Stimulated activated CD4-positive, alpha-beta T cell treated with anti-CD3 and anti-CD28 coated beads, Interleukin-4, amount 100 ng/mL, for 48 hours (primary cell): Measurements from ENCODE around the gene BAIAP2.
"Not testable (repeated sequence)": the region's sequence is repeated elsewhere in the genome, so short reads cannot be mapped to it uniquely, and the experiment has no call there.

Source experiments
- DNase-seq, 2 donors: peaks; one replicate each; pipeline ENCODE4 v3.0.0-alpha.2; 2020; ENCODE audit warnings: low read depth in 2 of 2

Gene BAIAP2

GRCh38 chr17:81000631-81001357 is 34.2 kb upstream of the BAIAP2 start:
- no peak for DNase-seq

- no peak for DNase-seq
Measured at GRCh38 chr17:81002013-81002384, 33.0 kb upstream of the BAIAP2 start.

- DNase-seq, result no peak
Measured at GRCh38 chr17:81002409-81003361, 32.3 kb upstream of the BAIAP2 start.

GRCh38 chr17:81003711-81004475 is 31.1 kb upstream of the BAIAP2 start:
- no peak for DNase-seq

- DNase-seq, result no peak
Measured at GRCh38 chr17:81006891-81007290, 28.1 kb upstream of the BAIAP2 start.

GRCh38 chr17:81008140-81008539 is 26.8 kb upstream of the BAIAP2 start:
- DNase-seq, result no peak

- DNase-seq, result no peak
Measured at GRCh38 chr17:81009136-81009535, 25.8 kb upstream of the BAIAP2 start.

GRCh38 chr17:81010935-81011334 is 24.0 kb upstream of the BAIAP2 start:
- DNase-seq, result no peak

- no peak for DNase-seq
Measured at GRCh38 chr17:81011951-81012350, 23.0 kb upstream of the BAIAP2 start.

GRCh38 chr17:81012574-81013447 is 22.1 kb upstream of the BAIAP2 start:
- no peak for DNase-seq

- no peak for DNase-seq
Measured at GRCh38 chr17:81013642-81014041, 21.3 kb upstream of the BAIAP2 start.

- no peak for DNase-seq
Measured at GRCh38 chr17:81015136-81015535, 19.8 kb upstream of the BAIAP2 start.

- DNase-seq, result no peak
Measured at GRCh38 chr17:81016575-81016974, 18.4 kb upstream of the BAIAP2 start.

GRCh38 chr17:81017330-81017729 is 17.6 kb upstream of the BAIAP2 start:
- DNase-seq, result not testable (repeated sequence)

GRCh38 chr17:81018044-81018802 is 16.7 kb upstream of the BAIAP2 start:
- peak in 1 of 2 donors; percentile 9 for DNase-seq

- DNase-seq, result no peak
Measured at GRCh38 chr17:81019563-81020442, 15.1 kb upstream of the BAIAP2 start.

GRCh38 chr17:81020443-81020766 is 14.5 kb upstream of the BAIAP2 start:
- no peak for DNase-seq

GRCh38 chr17:81020767-81021497 is 14.0 kb upstream of the BAIAP2 start:
- DNase-seq, result no peak
